Neural progenitor cell (in vitro differentiated cells): ENCODE measurements around the gene MPPED2. TPM values are rescaled to one million over a fixed set of nuclear protein-coding genes. Genes with fewer than 3 reads are reported as not detected.

ENCODE experiments used
- DNase-seq: peaks from one replicate; pipeline ENCODE4 v3.0.0-alpha.2; 2016; ENCODE audit warnings: low spot score
- H2AFZ ChIP-seq: fragments of 200-600 bp; sonication (generic); replicated peaks from 2 replicates; pipeline ENCODE4 v1.6.1; 2016; ENCODE audit warnings: antibody characterized with exemption
- H3F3A ChIP-seq: fragments of 200-600 bp; sonication (generic); 2 replicates; pipeline ENCODE4 v1.6.1; 2016; ENCODE audit warnings: antibody characterized with exemption, low read depth
- H3K27ac ChIP-seq: fragments of 200-600 bp; sonication (generic); 2 replicates; pipeline ENCODE4 v1.5.1; 2016; ENCODE audit warnings: mild to moderate bottlenecking
- H3K27me3 ChIP-seq: fragments of 200-600 bp; sonication (generic); 2 replicates; pipeline ENCODE4 v1.6.1; 2016; ENCODE audit warnings: mild to moderate bottlenecking, moderate library complexity
- H3K36me3 ChIP-seq: fragments of 200-600 bp; sonication (generic); 2 replicates; pipeline ENCODE4 v1.5.1; 2016
- H3K4me1 ChIP-seq: fragments of 200-600 bp; sonication (generic); 2 replicates; pipeline ENCODE4 v1.6.1; 2016; ENCODE audit warnings: mixed run types
- H3K4me2 ChIP-seq: fragments of 200-600 bp; sonication (generic); 2 replicates; pipeline ENCODE4 v1.6.1; 2016
- H3K4me3 ChIP-seq: fragments of 200-600 bp; sonication (generic); 2 replicates; pipeline ENCODE4 v1.5.1; 2016
- H3K79me2 ChIP-seq: fragments of 200-600 bp; sonication (generic); 2 replicates; pipeline ENCODE4 v1.6.1; 2016; ENCODE audit warnings: low read depth
- H3K9ac ChIP-seq: fragments of 200-600 bp; sonication (generic); 2 replicates; pipeline ENCODE4 v1.6.1; 2016
- H3K9me3 ChIP-seq: fragments of 200-600 bp; sonication (generic); 2 replicates; pipeline ENCODE4 v1.5.1; 2016; ENCODE audit warnings: low read depth
- H4K20me1 ChIP-seq: fragments of 200-600 bp; sonication (generic); 2 replicates; pipeline ENCODE4 v1.6.1; 2016; ENCODE audit warnings: low read depth
- H3K27ac Mint-ChIP-seq: 3 replicates; pipeline ENCODE4 v1.8.0; 2021; ENCODE audit warnings: mixed read lengths
- H3K27me3 Mint-ChIP-seq: 2 replicates; pipeline ENCODE4 v1.8.0; 2022; ENCODE audit warnings: low read depth, mild to moderate bottlenecking, inconsistent platforms, moderate library complexity, mixed read lengths; ENCODE audit not compliant: insufficient read depth
- H3K36me3 Mint-ChIP-seq: 3 replicates; pipeline ENCODE4 v1.8.0; 2021; ENCODE audit warnings: mixed read lengths
- H3K4me1 Mint-ChIP-seq: 3 replicates; pipeline ENCODE4 v1.8.0; 2021; ENCODE audit warnings: mixed read lengths
- H3K4me3 Mint-ChIP-seq: 3 replicates; pipeline ENCODE4 v1.8.0; 2021; ENCODE audit warnings: mild to moderate bottlenecking, moderate library complexity, mixed read lengths
- H3K9me3 Mint-ChIP-seq: 3 replicates; pipeline ENCODE4 v1.8.0; 2020; ENCODE audit warnings: mixed read lengths
- EZH2 ChIP-seq: fragments of 200-600 bp; sonication (generic); IDR thresholded peaks from 2 replicates; pipeline ENCODE4 v1.6.1; 2017; ENCODE audit warnings: antibody characterized with exemption, mild to moderate bottlenecking, moderate library complexity
- EZH2phosphoT487 ChIP-seq: fragments of 200-600 bp; sonication (generic); IDR thresholded peaks from 2 replicates; pipeline ENCODE4 v1.6.1; 2017; ENCODE audit warnings: antibody characterized with exemption
- total RNA-seq: library from RNA; depleted of rRNA; stranded (reverse); fragments of >200 nt; gene quantifications from 2 replicates; pipeline ENCODE4 v1.2.3, GENCODE V29; 2015; ENCODE audit warnings: low replicate concordance
- TF ChIP-seq, protein P1 (sequence below): fragments of 200-600 bp; sonication (generic); IDR thresholded peaks from 2 replicates; pipeline ENCODE4 v1.5.1; 2017; ENCODE audit warnings: antibody characterized with exemption, mild to moderate bottlenecking

Gene MPPED2
- total RNA-seq, 1 donor from 2014 or later, result 3.4 TPM

- peaks cover 17% of the 10 kb centered on the region for H3K36me3 Mint-ChIP-seq
- DNase-seq, result peak; percentile 40
Measured at GRCh38 chr11:30579415-30580175, 6.6 kb downstream of the MPPED2 start.

GRCh38 chr11:30578406-30578805 lies 7.7 kb downstream of the MPPED2 start:
- no peaks in the 10 kb centered on the region for H3K79me2 ChIP-seq
- Mint-ChIP-seq H3K9me3 (no peaks in the 10 kb centered on the region), H3K36me3 (peaks cover 17% of the 10 kb centered on the region), H3K4me1 (peaks cover 18% of the 10 kb centered on the region), H3K27ac (no peak overlapping the region), H3K4me3 (no peak overlapping the region), H3K27me3 (peaks cover 10% of the 10 kb centered on the region)
- H2AFZ ChIP-seq, result no peak overlapping the region
- peaks cover 15% of the 10 kb centered on the region for H3F3A ChIP-seq
- H4K20me1 ChIP-seq, result peaks cover 8% of the 10 kb centered on the region
- H3K9me3 ChIP-seq, result no peaks in the 10 kb centered on the region
- peaks cover 22% of the 10 kb centered on the region for H3K4me1 ChIP-seq
- H3K4me2 ChIP-seq, result peak overlapping the region; percentile 30
- no peak for DNase-seq
- H3K27me3 ChIP-seq, result peaks cover 25% of the 10 kb centered on the region
- H3K36me3 ChIP-seq, result no peaks in the 10 kb centered on the region
- H3K9ac ChIP-seq, result no peak overlapping the region
- H3K4me3 ChIP-seq, result no peak overlapping the region
- no peak overlapping the region for H3K27ac ChIP-seq
- no peak for TF ChIP-seq EZH2
- no peak for TF ChIP-seq EZH2phosphoT487
- TF ChIP-seq, protein P1, sequence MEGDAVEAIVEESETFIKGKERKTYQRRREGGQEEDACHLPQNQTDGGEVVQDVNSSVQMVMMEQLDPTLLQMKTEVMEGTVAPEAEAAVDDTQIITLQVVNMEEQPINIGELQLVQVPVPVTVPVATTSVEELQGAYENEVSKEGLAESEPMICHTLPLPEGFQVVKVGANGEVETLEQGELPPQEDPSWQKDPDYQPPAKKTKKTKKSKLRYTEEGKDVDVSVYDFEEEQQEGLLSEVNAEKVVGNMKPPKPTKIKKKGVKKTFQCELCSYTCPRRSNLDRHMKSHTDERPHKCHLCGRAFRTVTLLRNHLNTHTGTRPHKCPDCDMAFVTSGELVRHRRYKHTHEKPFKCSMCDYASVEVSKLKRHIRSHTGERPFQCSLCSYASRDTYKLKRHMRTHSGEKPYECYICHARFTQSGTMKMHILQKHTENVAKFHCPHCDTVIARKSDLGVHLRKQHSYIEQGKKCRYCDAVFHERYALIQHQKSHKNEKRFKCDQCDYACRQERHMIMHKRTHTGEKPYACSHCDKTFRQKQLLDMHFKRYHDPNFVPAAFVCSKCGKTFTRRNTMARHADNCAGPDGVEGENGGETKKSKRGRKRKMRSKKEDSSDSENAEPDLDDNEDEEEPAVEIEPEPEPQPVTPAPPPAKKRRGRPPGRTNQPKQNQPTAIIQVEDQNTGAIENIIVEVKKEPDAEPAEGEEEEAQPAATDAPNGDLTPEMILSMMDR, result no peak

More at GRCh38 chr11:30579415-30580175, 6.6 kb downstream of the MPPED2 start:
- Histone ChIP-seq H3K4me3 (no peak overlapping the region), H3K79me2 (no peaks in the 10 kb centered on the region), H3K4me2 (peak overlapping the region; percentile 30), H3K27ac (no peak overlapping the region), H3F3A (peaks cover 18% of the 10 kb centered on the region), H3K9ac (no peak overlapping the region), H3K36me3 (no peaks in the 10 kb centered on the region), H4K20me1 (peaks cover 15% of the 10 kb centered on the region), H3K27me3 (peaks cover 37% of the 10 kb centered on the region), H2AFZ (no peak overlapping the region), H3K4me1 (peaks cover 25% of the 10 kb centered on the region), H3K9me3 (no peaks in the 10 kb centered on the region)
- H3K4me1 Mint-ChIP-seq, result peaks cover 25% of the 10 kb centered on the region
- H3K27me3 Mint-ChIP-seq, result peaks cover 18% of the 10 kb centered on the region
- no peak overlapping the region for H3K4me3 Mint-ChIP-seq
- no peaks in the 10 kb centered on the region for H3K9me3 Mint-ChIP-seq
- no peak overlapping the region for H3K27ac Mint-ChIP-seq
- TF ChIP-seq, protein P1, result no peak
- TF ChIP-seq EZH2 (no peak), EZH2phosphoT487 (no peak)

DNA sequence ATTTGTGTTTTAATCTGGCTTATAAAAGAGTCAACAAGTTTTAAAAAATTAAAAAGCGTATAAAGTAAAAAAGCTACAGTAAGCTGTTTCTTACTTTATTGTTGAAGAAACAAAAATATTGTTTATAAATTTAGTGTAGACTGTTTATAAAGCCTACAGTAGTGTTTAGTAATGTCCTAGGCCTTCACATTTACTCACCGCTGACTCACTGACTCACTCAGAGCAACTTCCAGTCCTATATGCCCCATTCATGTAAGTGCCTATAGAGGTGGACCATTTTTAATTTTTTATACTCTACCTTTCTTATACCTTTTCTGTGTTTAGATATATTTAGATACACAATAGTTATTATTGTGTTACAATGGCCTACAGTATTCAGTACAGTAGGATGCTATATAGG lies 12.2 kb downstream of the MPPED2 start:
- H3K79me2 ChIP-seq, result no peaks in the 10 kb centered on the region
- H3K4me2 ChIP-seq, result no peak overlapping the region
- Mint-ChIP-seq H3K27me3 (peaks cover 4% of the 10 kb centered on the region), H3K9me3 (no peaks in the 10 kb centered on the region), H3K4me3 (no peak overlapping the region), H3K36me3 (peaks cover 11% of the 10 kb centered on the region), H3K27ac (no peak overlapping the region), H3K4me1 (peaks cover 2% of the 10 kb centered on the region)
- H3K27ac ChIP-seq, result no peak overlapping the region
- DNase-seq, result no peak
- H3K36me3 ChIP-seq, result no peaks in the 10 kb centered on the region
- H3F3A ChIP-seq, result peaks cover under 1% of the 10 kb centered on the region
- no peaks in the 10 kb centered on the region for H3K27me3 ChIP-seq
- H3K4me1 ChIP-seq, result peaks cover 8% of the 10 kb centered on the region
- no peak overlapping the region for H3K4me3 ChIP-seq
- H3K9me3 ChIP-seq, result no peaks in the 10 kb centered on the region
- H3K9ac ChIP-seq, result no peak overlapping the region
- H4K20me1 ChIP-seq, result no peaks in the 10 kb centered on the region
- no peak overlapping the region for H2AFZ ChIP-seq
- no peak for TF ChIP-seq EZH2phosphoT487
- no peak for TF ChIP-seq EZH2
- TF ChIP-seq, protein P1, result no peak
